ENCODE measurements around the gene MYMX. TPM values are rescaled to one million over a fixed set of nuclear protein-coding genes. Genes with fewer than 3 reads are reported as not detected.

The MYMX gene
- total and polyA plus RNA-seq, 2 of the 13 experiments (the other 11 are each of a cell fraction or from before 2014, with no cell fraction given) = not detected

GRCh38 chr6:44245912-44246662 is 29.4 kb downstream of the MYMX start (continued):
- TF ChIP-seq ZNF142 (CRISPR knock-in tag; IDR thresholded peaks at IDR 0.05) (no peak; the same call in 1 of the 2 replicates), ZFP36 (IDR thresholded peaks at IDR 0.05; ENCODE audit: borderline replicate concordance, low read depth, low read length, partially characterized antibody) (no peak), RFXAP (CRISPR knock-in tag; IDR thresholded peaks at IDR 0.05; ENCODE audit: borderline replicate concordance) (peak; percentile 69; the same call in 1 of the 2 replicates), ZNF564 (CRISPR knock-in tag; IDR thresholded peaks at IDR 0.05) (peak; percentile 74), NR2F6 (IDR thresholded peaks at IDR 0.05) (no peak), NR2F6 (CRISPR knock-in tag; IDR thresholded peaks at IDR 0.05) (peak; percentile 32; the same call in 1 of the 2 replicates), YEATS4 (CRISPR knock-in tag; IDR thresholded peaks at IDR 0.05; ENCODE audit: borderline replicate concordance) (peak; percentile 96), NFYB (CRISPR knock-in tag; IDR thresholded peaks at IDR 0.05) (peak; percentile 60; the same call in 1 of the 2 replicates), ZNF256 (CRISPR knock-in tag; conservative IDR thresholded peaks at IDR 0.05) (peak; percentile 89), RORA (CRISPR knock-in tag; IDR thresholded peaks at IDR 0.05) (no peak), ZKSCAN1 (IDR thresholded peaks at IDR 0.05; ENCODE audit: low read length) (no peak), HMG20A (CRISPR knock-in tag; IDR thresholded peaks at IDR 0.05; ENCODE audit: borderline replicate concordance) (no peak; the same call in 1 of the 2 replicates), SP1 (IDR thresholded peaks at IDR 0.05) (no peak), SP1 (CRISPR knock-in tag; IDR thresholded peaks at IDR 0.05) (peak; percentile 92), HOXA9 (CRISPR knock-in tag; IDR thresholded peaks at IDR 0.05; ENCODE audit: borderline replicate concordance) (peak; percentile 93), ZNF44 (CRISPR knock-in tag; IDR thresholded peaks at IDR 0.05) (peak; percentile 99), DR1 (CRISPR knock-in tag; IDR thresholded peaks at IDR 0.05) (no peak), ISL2 (CRISPR knock-in tag; IDR thresholded peaks at IDR 0.05) (peak; percentile 82), ZNF235 (CRISPR knock-in tag; IDR thresholded peaks at IDR 0.05; ENCODE audit: borderline replicate concordance) (peak; percentile 58; the same call in 1 of the 2 replicates), HOXD1 (CRISPR knock-in tag; IDR thresholded peaks at IDR 0.05) (peak; percentile 73), FOXP1 (IDR thresholded peaks at IDR 0.05) (no peak), FOXP1 (CRISPR knock-in tag; IDR thresholded peaks at IDR 0.05) (peak; percentile 57; the same call in 1 of the 2 replicates), CHCHD3 (CRISPR knock-in tag; IDR thresholded peaks at IDR 0.05) (peak; percentile 78; the same call in 1 of the 2 replicates), ZMYM3 (CRISPR knock-in tag; IDR thresholded peaks at IDR 0.05) (peak; percentile 50; the same call in 1 of the 2 replicates), NFIB (CRISPR knock-in tag; IDR thresholded peaks at IDR 0.05; ENCODE audit: borderline replicate concordance) (peak; percentile 79; the same call in 1 of the 2 replicates), ZNF383 (CRISPR knock-in tag; IDR thresholded peaks at IDR 0.05; ENCODE audit: borderline replicate concordance) (0 out of 2 replicates have a peak, but pooled peaks have one; percentile 13), ZBTB1 (CRISPR knock-in tag; IDR thresholded peaks at IDR 0.05; ENCODE audit: borderline replicate concordance) (no peak), MYNN (CRISPR knock-in tag; IDR thresholded peaks at IDR 0.05; ENCODE audit: low read depth) (0 out of 2 replicates have a peak, but pooled peaks have one; percentile 19), SKI (IDR thresholded peaks at IDR 0.05; ENCODE audit: partially characterized antibody) (peak; percentile 90)
